Measurements from ENCODE around the gene TRAPPC4.
"Not testable (repeated sequence)": the region's sequence is repeated elsewhere in the genome, so short reads cannot be mapped to it uniquely, and the experiment has no call there.

Gene TRAPPC4

GRCh38 chr11:119034813-119035212 is 16.2 kb downstream of the TRAPPC4 start:
- DNase-seq: no peak

- no peak for DNase-seq
These were observed 20.3 kb downstream of the TRAPPC4 start for GRCh38 chr11:119038884-119039283.

GRCh38 chr11:119039471-119039870 is 20.9 kb downstream of the TRAPPC4 start:
- not testable (repeated sequence) for DNase-seq

GRCh38 chr11:119041821-119042514 is 23.4 kb downstream of the TRAPPC4 start:
- no peak for DNase-seq

GRCh38 chr11:119042927-119043326 is 24.4 kb downstream of the TRAPPC4 start:
- DNase-seq: no peak

- DNase-seq: no peak
These were observed 26.1 kb downstream of the TRAPPC4 start for GRCh38 chr11:119044708-119045107.

- DNase-seq: no peak
These were observed 27.9 kb downstream of the TRAPPC4 start for GRCh38 chr11:119046489-119046888.

- DNase-seq: no peak
These were observed 28.6 kb downstream of the TRAPPC4 start for GRCh38 chr11:119047205-119047604.

- DNase-seq: no peak
These were observed 30.1 kb downstream of the TRAPPC4 start for GRCh38 chr11:119048644-119049043.

GRCh38 chr11:119049081-119049480 is 30.5 kb downstream of the TRAPPC4 start:
- DNase-seq: no peak

- DNase-seq: no peak
These were observed 33.0 kb downstream of the TRAPPC4 start for GRCh38 chr11:119051440-119052162.

- DNase-seq: no peak
These were observed 33.7 kb downstream of the TRAPPC4 start for GRCh38 chr11:119052163-119052814.

GRCh38 chr11:119054418-119054817 is 35.9 kb downstream of the TRAPPC4 start:
- no peak for DNase-seq

- DNase-seq: no peak
These were observed 37.3 kb downstream of the TRAPPC4 start for GRCh38 chr11:119055901-119056300.

- DNase-seq: no peak
These were observed 37.9 kb downstream of the TRAPPC4 start for GRCh38 chr11:119056421-119056999.

- peak; percentile 72 for DNase-seq
These were observed 38.6 kb downstream of the TRAPPC4 start, which contains the start of gene HYOU1 for GRCh38 chr11:119057000-119057769. TSS of gene HYOU1 (minus strand) at chr11:119057205. CDS start at chr11:119056160, 1,045 bp downstream.

GRCh38 chr11:119059128-119059527 is 40.6 kb downstream of the TRAPPC4 start:
- DNase-seq: not testable (repeated sequence)

- no peak for DNase-seq
These were observed 42.7 kb downstream of the TRAPPC4 start for GRCh38 chr11:119061256-119061655.

- no peak for DNase-seq
These were observed 44.2 kb downstream of the TRAPPC4 start for GRCh38 chr11:119062779-119063178.

GRCh38 chr11:119065369-119065768 is 46.8 kb downstream of the TRAPPC4 start:
- no peak for DNase-seq

- no peak for DNase-seq
These were observed 49.0 kb downstream of the TRAPPC4 start, which contains the start of gene VPS11 for GRCh38 chr11:119067371-119068222. TSS of gene VPS11 (plus strand) at chr11:119067818. CDS start at chr11:119067824, 6 bp downstream.
